Calu3 (cell line): ENCODE data around the gene SRSF7. TPM values are rescaled to one million over a fixed set of nuclear protein-coding genes. Genes with fewer than 3 reads are reported as not detected.
A peak's percentile ranks its signal among the peaks of the same experiment; 100 is the strongest.
"Not testable (repeated sequence)": the region's sequence is repeated elsewhere in the genome, so short reads cannot be mapped to it uniquely, and the experiment has no call there.

Experiments used
- BruUV-seq: library from RNA; stranded (reverse); fragments of 400-500 nt; replicated peaks from 2 replicates; lab custom pipeline; 2021; lab: Mats Ljungman, UMichigan
- CTCF ChIA-PET: fragments of 300-600 bp; sonication (Branson Sonifier 250); formaldehyde crosslinking; loops from one replicate; lab custom pipeline; 2022; ENCODE audit warnings: antibody characterized with exemption; lab: Charles Lee
- DNase-seq: peaks from one replicate; pipeline ENCODE4 v3.0.0; 2022
- H3K27ac Mint-ChIP-seq: one replicate; pipeline ENCODE4 v1.8.0; 2022; ENCODE audit warnings: mixed read lengths; ENCODE audit not compliant: unreplicated experiment
- H3K27me3 Mint-ChIP-seq: one replicate; pipeline ENCODE4 v1.8.0; 2022; ENCODE audit warnings: mixed read lengths; ENCODE audit not compliant: unreplicated experiment
- H3K36me3 Mint-ChIP-seq: one replicate; pipeline ENCODE4 v1.8.0; 2022; ENCODE audit warnings: mild to moderate bottlenecking, moderate library complexity, mixed read lengths; ENCODE audit not compliant: insufficient read depth, unreplicated experiment
- H3K4me1 Mint-ChIP-seq: one replicate; pipeline ENCODE4 v1.8.0; 2022; ENCODE audit warnings: mild to moderate bottlenecking, low read depth, mixed read lengths; ENCODE audit not compliant: unreplicated experiment
- H3K4me3 Mint-ChIP-seq: one replicate; pipeline ENCODE4 v1.8.0; 2022; ENCODE audit warnings: mild to moderate bottlenecking, low read depth, moderate library complexity, mixed read lengths; ENCODE audit not compliant: unreplicated experiment
- H3K9me3 Mint-ChIP-seq: one replicate; pipeline ENCODE4 v1.8.0; 2022; ENCODE audit warnings: low read depth, mixed read lengths; ENCODE audit not compliant: unreplicated experiment
- intact Hi-C: fragments of 100-400 bp; cut with micrococcal nuclease; formaldehyde crosslinking; loops from one replicate; pipeline ENCODE4 v1.10.0; 2022; ENCODE audit not compliant: unreplicated experiment
- total RNA-seq: library from RNA; stranded (reverse); gene quantifications from 2 replicates; pipeline ENCODE4 v1.2.3, GENCODE V29; 2022
- TF ChIP-seq, protein P1 (sequence below): fragments of 200-600 bp; IDR thresholded peaks from one replicate; pipeline ENCODE4 v1.8.0; 2022; ENCODE audit warnings: antibody characterized with exemption; ENCODE audit not compliant: unreplicated experiment

The SRSF7 gene
- total RNA-seq, 1 experiment from 2014 or later: 203 TPM

DNA sequence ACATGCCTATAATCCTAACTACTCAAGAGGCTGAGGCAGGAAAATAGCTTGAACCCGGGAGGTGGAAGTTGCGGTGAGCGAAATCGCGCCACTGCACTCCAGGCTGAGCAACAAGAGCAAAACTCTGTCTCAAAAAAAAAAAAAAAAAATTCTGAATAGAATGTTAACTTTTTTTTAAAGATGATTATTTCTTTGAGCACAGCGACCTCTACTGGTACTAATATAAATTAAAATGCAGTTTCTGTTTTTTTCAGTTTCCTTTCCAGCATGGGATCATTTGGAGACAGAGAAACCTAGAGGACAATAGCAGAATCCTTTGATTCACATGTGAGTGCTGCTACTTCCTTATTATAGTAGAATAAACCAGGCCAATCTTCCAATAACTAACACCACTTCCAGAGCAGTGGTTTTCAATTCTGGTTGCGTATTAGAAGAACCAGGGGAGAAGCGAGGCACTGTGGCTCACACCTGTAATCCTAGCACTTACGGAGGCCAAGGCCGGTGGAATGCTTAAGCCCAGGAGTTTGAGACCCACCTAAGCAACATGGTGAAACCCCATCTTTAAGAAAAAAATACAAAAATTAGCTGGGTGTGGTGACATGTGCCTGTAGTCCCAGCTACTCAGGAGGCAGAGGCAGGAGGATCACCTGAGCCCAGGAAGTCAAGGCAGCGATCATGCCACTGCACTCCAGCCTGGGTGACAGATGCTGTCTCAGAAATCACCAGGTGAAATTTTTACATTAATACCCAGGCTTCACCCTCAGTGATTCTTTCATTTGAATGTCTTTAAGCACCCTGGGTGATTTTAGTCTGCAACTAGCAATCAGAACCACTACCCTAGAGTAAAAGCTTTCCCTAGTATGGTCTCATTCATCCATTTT, 10.1 kb downstream of the SRSF7 start:
- intact Hi-C loops: loop anchor here (5.0 kb wide), 2 partner anchors 159 to 204 kb away; no protein-coding TSS in a partner anchor
- Mint-ChIP-seq H3K27me3 (no peaks in the 10 kb centered on the region), H3K9me3 (peaks cover 4% of the 10 kb centered on the region), H3K4me1 (peaks cover 9% of the 10 kb centered on the region), H3K36me3 (peaks cover 77% of the 10 kb centered on the region), H3K27ac (peak overlapping the region; percentile 20), H3K4me3 (no peak overlapping the region)
- TF ChIP-seq, protein P1, sequence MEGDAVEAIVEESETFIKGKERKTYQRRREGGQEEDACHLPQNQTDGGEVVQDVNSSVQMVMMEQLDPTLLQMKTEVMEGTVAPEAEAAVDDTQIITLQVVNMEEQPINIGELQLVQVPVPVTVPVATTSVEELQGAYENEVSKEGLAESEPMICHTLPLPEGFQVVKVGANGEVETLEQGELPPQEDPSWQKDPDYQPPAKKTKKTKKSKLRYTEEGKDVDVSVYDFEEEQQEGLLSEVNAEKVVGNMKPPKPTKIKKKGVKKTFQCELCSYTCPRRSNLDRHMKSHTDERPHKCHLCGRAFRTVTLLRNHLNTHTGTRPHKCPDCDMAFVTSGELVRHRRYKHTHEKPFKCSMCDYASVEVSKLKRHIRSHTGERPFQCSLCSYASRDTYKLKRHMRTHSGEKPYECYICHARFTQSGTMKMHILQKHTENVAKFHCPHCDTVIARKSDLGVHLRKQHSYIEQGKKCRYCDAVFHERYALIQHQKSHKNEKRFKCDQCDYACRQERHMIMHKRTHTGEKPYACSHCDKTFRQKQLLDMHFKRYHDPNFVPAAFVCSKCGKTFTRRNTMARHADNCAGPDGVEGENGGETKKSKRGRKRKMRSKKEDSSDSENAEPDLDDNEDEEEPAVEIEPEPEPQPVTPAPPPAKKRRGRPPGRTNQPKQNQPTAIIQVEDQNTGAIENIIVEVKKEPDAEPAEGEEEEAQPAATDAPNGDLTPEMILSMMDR: peak; percentile 63
- CTCF ChIA-PET: interaction anchor here (0.6 to 1.6 kb wide), 4 partner anchors 10 to 425 kb away, joined by 3 to 6 read pairs (median 4); partner anchors contain the start of gene SRSF7
- no TSS peak for BruUV-seq
- no peak for DNase-seq

DNA sequence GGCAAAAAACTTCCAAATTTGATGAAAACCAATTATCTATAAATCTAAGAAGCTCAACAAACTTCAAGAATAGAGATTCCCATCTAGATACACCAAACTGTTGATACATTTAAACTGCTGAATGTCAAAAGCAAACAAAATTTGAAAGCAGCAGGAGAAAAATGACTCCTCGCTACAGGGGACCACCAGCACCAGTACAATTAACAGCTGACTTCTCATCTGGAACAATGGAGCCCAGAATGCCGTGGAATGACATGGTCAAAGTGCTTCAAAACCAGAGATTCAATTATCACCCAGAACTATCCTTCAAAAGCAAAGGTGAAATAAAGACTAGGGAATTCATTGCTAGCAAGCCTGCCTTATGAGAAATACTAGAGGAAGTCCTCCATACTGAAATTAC, 11.6 kb downstream of the SRSF7 start:
- H3K4me1 Mint-ChIP-seq: no peaks in the 10 kb centered on the region
- H3K36me3 Mint-ChIP-seq: peaks cover 61% of the 10 kb centered on the region
- TF ChIP-seq, protein P1: no peak
- no peaks in the 10 kb centered on the region for H3K27me3 Mint-ChIP-seq
- intact Hi-C loops: loop anchor here (5.0 kb wide), 1 partner anchor 432 kb away; no protein-coding TSS in a partner anchor
- BruUV-seq: no TSS peak
- H3K4me3 Mint-ChIP-seq: no peak overlapping the region
- CTCF ChIA-PET: interaction anchor here (0.6 to 0.7 kb wide), 3 partner anchors 11 to 196 kb away, joined by 3 to 7 read pairs (median 5); no protein-coding TSS in a partner anchor
- H3K27ac Mint-ChIP-seq: no peak overlapping the region
- H3K9me3 Mint-ChIP-seq: peaks cover 4% of the 10 kb centered on the region
- DNase-seq: no peak

DNA sequence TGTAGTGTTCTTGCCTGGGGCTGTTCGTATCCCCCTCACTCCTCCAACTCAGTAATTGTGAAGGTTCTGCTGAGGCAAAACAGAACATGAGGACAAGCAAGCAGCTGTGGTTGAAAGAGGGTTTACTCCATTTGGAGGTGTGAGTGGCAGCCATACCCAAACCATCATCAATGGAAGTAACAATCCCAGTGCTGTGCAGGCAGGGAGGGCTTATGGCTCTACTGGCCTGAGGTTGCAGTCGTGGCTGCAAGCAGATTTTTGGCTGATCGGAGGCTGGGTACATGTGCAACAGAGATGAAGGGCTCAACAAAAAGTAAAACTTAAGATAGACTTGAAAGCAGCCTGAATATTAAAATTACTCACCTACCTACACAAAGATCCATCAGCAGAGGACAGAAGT, 13.2 kb downstream of the SRSF7 start:
- intact Hi-C loops: loop anchor here (5.0 kb wide), 1 partner anchor 431 kb away; no protein-coding TSS in a partner anchor
- Mint-ChIP-seq H3K4me1 (no peaks in the 10 kb centered on the region), H3K27me3 (no peaks in the 10 kb centered on the region), H3K36me3 (peaks cover 51% of the 10 kb centered on the region), H3K27ac (no peak overlapping the region), H3K4me3 (no peak overlapping the region), H3K9me3 (peaks cover 4% of the 10 kb centered on the region)
- CTCF ChIA-PET: interaction anchor here (0.6 to 1.0 kb wide), 3 partner anchors 80 to 201 kb away, joined by 3 to 4 read pairs (median 3); no protein-coding TSS in a partner anchor
- no TSS peak for BruUV-seq
- DNase-seq: no peak
- TF ChIP-seq, protein P1: no peak

DNA sequence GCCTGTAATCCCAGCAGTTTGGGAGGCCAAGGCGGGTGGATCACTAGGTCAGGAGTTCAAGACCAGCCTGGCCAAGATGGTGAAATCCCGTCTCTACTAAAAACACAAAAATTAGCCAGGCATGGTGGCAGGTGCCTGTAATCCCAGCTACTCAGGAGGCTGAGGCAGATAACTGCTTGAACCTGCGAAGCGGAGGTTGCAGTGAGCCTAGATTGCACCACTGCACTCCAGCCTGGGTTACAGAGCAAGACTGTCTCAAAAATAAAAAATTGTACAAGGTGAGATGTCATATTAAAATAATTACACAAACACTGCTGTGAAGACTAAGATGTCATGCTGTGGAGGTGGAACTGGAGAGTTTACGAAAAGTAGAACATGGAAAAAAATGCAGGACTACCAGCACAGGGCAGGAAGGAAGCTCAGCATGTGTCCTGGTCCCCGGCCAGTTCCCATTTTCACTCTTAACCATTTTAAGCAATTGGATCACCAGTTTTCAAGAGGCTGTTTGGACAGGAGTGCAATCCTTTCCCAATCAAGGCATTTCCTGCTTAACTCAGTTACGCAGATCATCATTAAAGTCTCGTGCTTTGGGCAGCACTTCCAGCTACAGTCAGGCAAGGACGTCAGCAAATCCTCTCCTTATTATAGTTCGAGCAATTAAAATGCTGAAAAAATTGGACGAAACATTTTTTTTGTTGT, 14.0 kb downstream of the SRSF7 start:
- not testable (repeated sequence) for H3K9me3 Mint-ChIP-seq, DNase-seq, H3K4me1 Mint-ChIP-seq, BruUV-seq, H3K27me3 Mint-ChIP-seq, H3K27ac Mint-ChIP-seq, H3K4me3 Mint-ChIP-seq
- intact Hi-C loops: loop anchor here (5.0 kb wide), 1 partner anchor 430 kb away; no protein-coding TSS in a partner anchor
- peaks cover 44% of the 10 kb centered on the region for H3K36me3 Mint-ChIP-seq
- CTCF ChIA-PET: interaction anchor here (0.6 kb wide), 2 partner anchors 200 to 482 kb away, joined by 3 to 4 read pairs; no protein-coding TSS in a partner anchor
